CD14-positive monocyte (primary cell): Measurements from ENCODE around the gene AJAP1. TPM values are rescaled to one million over a fixed set of nuclear protein-coding genes. Genes with fewer than 3 reads are reported as not detected.

Experiments
- DNase-seq, 3 donors: peaks; one replicate each; pipeline ENCODE4 v3.0.0-alpha.2; 2011 to 2022
- H2AFZ ChIP-seq: 2 replicates; pipeline ENCODE4 v1.6.0; 2012; ENCODE audit warnings: mild to moderate bottlenecking, low read depth, low read length, inconsistent platforms; ENCODE audit not compliant: insufficient read depth, poor library complexity, severe bottlenecking
- H3K27ac ChIP-seq, 2 donors: 1 replicate in 1 of 2; 2 replicates in 1 of 2; pipeline ENCODE4 v1.5.1; 2012 to 2013; ENCODE audit warnings: low read length in 2 of 2, control low read depth in 1 of 2, inconsistent platforms in 1 of 2, low read depth in 1 of 2, mild to moderate bottlenecking in 1 of 2
- H3K27me3 ChIP-seq, 2 donors: one replicate each; pipeline versions ENCODE4 v1.6.0 to v1.6.1; 2011 to 2013; ENCODE audit warnings: low read length in 2 of 2; ENCODE audit not compliant: control insufficient read depth in 2 of 2, insufficient read depth in 2 of 2
- H3K36me3 ChIP-seq, 2 donors: replicated peaks in 1 of 2; 1 replicate in 1 of 2; 2 replicates in 1 of 2; pipeline versions ENCODE4 v1.5.1 to v1.6.1; 2012 to 2013; ENCODE audit warnings: low read length in 2 of 2, control low read depth in 1 of 2, inconsistent platforms in 1 of 2, mild to moderate bottlenecking in 1 of 2; ENCODE audit not compliant: insufficient read depth in 2 of 2, control insufficient read depth in 1 of 2
- H3K4me1 ChIP-seq, 2 donors: 1 replicate in 1 of 2; 2 replicates in 1 of 2; pipeline versions ENCODE4 v1.5.1 to v1.6.1; 2012 to 2013; ENCODE audit warnings: low read length in 2 of 2, control low read depth in 1 of 2, inconsistent platforms in 1 of 2, mild to moderate bottlenecking in 1 of 2, moderate library complexity in 1 of 2; ENCODE audit not compliant: insufficient read depth in 2 of 2, control insufficient read depth in 1 of 2
- H3K4me2 ChIP-seq: replicated peaks from 2 replicates; pipeline ENCODE3; 2012; ENCODE audit warnings: low read length, moderate library complexity, mild to moderate bottlenecking; ENCODE audit not compliant: poor library complexity, severe bottlenecking; ENCODE audit errors: extremely low read depth
- H3K4me3 ChIP-seq, 3 experiments: fragments of 200-600 bp in 1 of 3; sonication (generic) in 1 of 3; replicated peaks in 1 of 3; 1 replicate in 2 of 3; 2 replicates in 1 of 3; pipeline ENCODE4 v1.5.1; 2011 to 2013; ENCODE audit warnings: low read length in 3 of 3, mild to moderate bottlenecking in 3 of 3, control low read depth in 2 of 3, low read depth in 2 of 3, inconsistent platforms in 1 of 3, moderate library complexity in 1 of 3
- H3K79me2 ChIP-seq: 2 replicates; pipeline ENCODE4 v1.6.0; 2012; ENCODE audit warnings: mild to moderate bottlenecking, control low read depth, inconsistent platforms, low read length, moderate library complexity; ENCODE audit not compliant: insufficient read depth
- H3K9ac ChIP-seq: 2 replicates; pipeline ENCODE4 v1.6.0; 2017; ENCODE audit warnings: low read length, mild to moderate bottlenecking; ENCODE audit not compliant: insufficient read depth, poor library complexity, severe bottlenecking
- H3K9me3 ChIP-seq, 2 donors: replicated peaks in 1 of 2; 1 replicate in 1 of 2; 2 replicates in 1 of 2; pipeline versions ENCODE4 v1.5.1 to v1.6.1; 2012 to 2013; ENCODE audit warnings: low read length in 2 of 2, control low read depth in 1 of 2; ENCODE audit not compliant: control insufficient read depth in 1 of 2, insufficient read depth in 1 of 2
- H4K20me1 ChIP-seq: 2 replicates; pipeline ENCODE4 v1.6.0; 2012; ENCODE audit warnings: mild to moderate bottlenecking, low read length, control low read depth, moderate library complexity; ENCODE audit not compliant: insufficient read depth
- H3K27ac Mint-ChIP-seq, 7 donors: one replicate each; pipeline ENCODE4 v1.8.0; 2020; ENCODE audit warnings: mild to moderate bottlenecking in 7 of 7, mixed read lengths in 7 of 7, moderate library complexity in 6 of 7, inconsistent platforms in 2 of 7
- H3K27me3 Mint-ChIP-seq, 3 donors: one replicate each; pipeline ENCODE4 v1.8.0; 2021 to 2022; ENCODE audit warnings: low read depth in 3 of 3, mild to moderate bottlenecking in 3 of 3, mixed read lengths in 3 of 3, moderate library complexity in 3 of 3, inconsistent platforms in 1 of 3
- H3K36me3 Mint-ChIP-seq, 2 donors: one replicate each; pipeline ENCODE4 v1.8.0; 2020; ENCODE audit warnings: mixed read lengths in 2 of 2, inconsistent platforms in 1 of 2, mild to moderate bottlenecking in 1 of 2
- H3K4me1 Mint-ChIP-seq: one replicate; pipeline ENCODE4 v1.8.0; 2020; ENCODE audit warnings: mild to moderate bottlenecking, mixed read lengths
- H3K4me3 Mint-ChIP-seq, 2 donors: one replicate each; pipeline ENCODE4 v1.8.0; 2020; ENCODE audit warnings: mild to moderate bottlenecking in 2 of 2, mixed read lengths in 2 of 2, moderate library complexity in 1 of 2
- H3K9me3 Mint-ChIP-seq, 7 donors: one replicate each; pipeline ENCODE4 v1.8.0; 2020 to 2022; ENCODE audit warnings: mixed read lengths in 7 of 7, mild to moderate bottlenecking in 6 of 7, moderate library complexity in 6 of 7, inconsistent platforms in 2 of 7
- CTCF ChIP-seq: fragments of 200-600 bp; IDR thresholded peaks from one replicate; pipeline ENCODE4 v1.8.0; 2022; ENCODE audit warnings: antibody characterized with exemption, mild to moderate bottlenecking
- WGBS: methylation state at CpG from one replicate; pipeline ENCODE4 v1.1.5; 2013; ENCODE audit warnings: missing lambda C conversion rate; ENCODE audit not compliant: insufficient coverage; 5-methylcytosine and 5-hydroxymethylcytosine counted together
- intact Hi-C, 2 donors: fragments of 100-400 bp; cut with micrococcal nuclease; formaldehyde crosslinking; loops; one replicate each; pipeline versions ENCODE4 v1.15.0 to v1.15.1; 2023
- polyA plus RNA-seq, 3 donors: library from polyadenylated mRNA; depleted of rRNA in 1 of 3; unstranded in 2 of 3; stranded (reverse) in 1 of 3; fragments of 300-500 nt in 2 of 3; fragments of >200 nt in 1 of 3; fragmentation: Illumina TruSeq in 2 of 3; gene quantifications; 1 replicate in 2 of 3; 2 replicates in 1 of 3; pipeline ENCODE4 v1.2.3, GENCODE V29; 2012 to 2021

Gene AJAP1
- polyA plus RNA-seq, 3 donors = not detected

GRCh38 chr1:4671828-4672227 is 17.4 kb downstream of the AJAP1 start:
- no peak for DNase-seq
- H3K36me3 Mint-ChIP-seq = no peaks in the 10 kb centered on the region
- no peaks in the 10 kb centered on the region for H4K20me1 ChIP-seq
- H2AFZ ChIP-seq = no peak overlapping the region
- no peak overlapping the region for H3K4me2 ChIP-seq
- WGBS = 89% methylated on average over 10 of the region's 13 CpGs
- H3K4me3 ChIP-seq = no peak overlapping the region
- no peaks in the 10 kb centered on the region for H3K27me3 ChIP-seq
- no peak for TF ChIP-seq CTCF
- H3K4me1 Mint-ChIP-seq = no peaks in the 10 kb centered on the region
- H3K9ac ChIP-seq = no peak overlapping the region
- H3K4me1 ChIP-seq = no peaks in the 10 kb centered on the region
- no peak overlapping the region for H3K27ac Mint-ChIP-seq
- intact Hi-C loops = no loop called here
- H3K4me3 Mint-ChIP-seq = no peak overlapping the region
- H3K36me3 ChIP-seq = no peaks in the 10 kb centered on the region
- H3K27me3 Mint-ChIP-seq = peaks cover 5 to 7% (median 6%) of the 10 kb centered on the region in 3 donors
- H3K79me2 ChIP-seq = no peaks in the 10 kb centered on the region
- no peaks in the 10 kb centered on the region for H3K9me3 ChIP-seq
- H3K27ac ChIP-seq = no peak overlapping the region
- peaks cover under 1 to 7% (median 4%) of the 10 kb centered on the region in 7 donors for H3K9me3 Mint-ChIP-seq

- H3K27me3 Mint-ChIP-seq = peaks cover 5 to 7% (median 5%) of the 10 kb centered on the region in 3 donors
Measured at GRCh38 chr1:4673494-4673893, 19.1 kb downstream of the AJAP1 start.

More at GRCh38 chr1:4673494-4673893, 19.1 kb downstream of the AJAP1 start:
- TF ChIP-seq CTCF = no peak
- DNase-seq = no peak
- Histone ChIP-seq H3K27ac (no peak overlapping the region), H3K4me3 (no peak overlapping the region), H3K4me1 (no peaks in the 10 kb centered on the region), H3K27me3 (no peaks in the 10 kb centered on the region), H3K4me2 (no peak overlapping the region), H3K9ac (no peak overlapping the region), H3K9me3 (peaks cover 0 to 7% of the 10 kb centered on the region in 2 donors), H3K36me3 (no peaks in the 10 kb centered on the region), H4K20me1 (no peaks in the 10 kb centered on the region), H2AFZ (no peak overlapping the region), H3K79me2 (no peaks in the 10 kb centered on the region)
- no peaks in the 10 kb centered on the region for H3K36me3 Mint-ChIP-seq
- H3K9me3 Mint-ChIP-seq = peaks cover 4 to 9% (median 6%) of the 10 kb centered on the region in 7 donors
- intact Hi-C loops = no loop called here
- no peaks in the 10 kb centered on the region for H3K4me1 Mint-ChIP-seq
- H3K27ac Mint-ChIP-seq = no peak overlapping the region
- 75% methylated on average over 5 of the region's 9 CpGs for WGBS
- H3K4me3 Mint-ChIP-seq = no peak overlapping the region
